Endodermal cell (in vitro differentiated cells): ENCODE measurements around the gene GNAL. TPM values are rescaled to one million over a fixed set of nuclear protein-coding genes. Genes with fewer than 3 reads are reported as not detected.

Experiments
- DNase-seq: peaks from one replicate; pipeline ENCODE4 v3.0.0-alpha.2; 2017
- H3K27ac ChIP-seq: 2 replicates; pipeline ENCODE4 v1.5.1; 2013; ENCODE audit warnings: mild to moderate bottlenecking, low read depth, low read length, moderate library complexity
- H3K27me3 ChIP-seq: 2 replicates; pipeline ENCODE4 v1.6.1; 2013; ENCODE audit warnings: mild to moderate bottlenecking, low read length, moderate library complexity; ENCODE audit not compliant: insufficient read depth, control insufficient read depth, poor library complexity, severe bottlenecking
- H3K36me3 ChIP-seq: 2 replicates; pipeline ENCODE4 v1.7.0; 2013; ENCODE audit warnings: mild to moderate bottlenecking, low read length, moderate library complexity; ENCODE audit not compliant: control insufficient read depth, insufficient read depth
- H3K4me1 ChIP-seq: one replicate; pipeline ENCODE4 v1.7.0; 2013; ENCODE audit warnings: low read length; ENCODE audit not compliant: control insufficient read depth, insufficient read depth
- H3K4me3 ChIP-seq: 2 replicates; pipeline ENCODE4 v1.5.1; 2013; ENCODE audit warnings: mild to moderate bottlenecking, low read length, moderate library complexity
- H3K9ac ChIP-seq: 2 replicates; pipeline ENCODE4 v1.6.1; 2013; ENCODE audit warnings: mild to moderate bottlenecking, low read length, moderate library complexity; ENCODE audit not compliant: poor library complexity, severe bottlenecking; ENCODE audit errors: extremely low read depth
- H3K9me3 ChIP-seq: 2 replicates; pipeline ENCODE4 v1.6.1; 2013; ENCODE audit warnings: mild to moderate bottlenecking, low read length, moderate library complexity; ENCODE audit not compliant: control insufficient read depth
- H3K27ac Mint-ChIP-seq: 2 replicates; pipeline ENCODE4 v1.8.0; 2020; ENCODE audit warnings: mixed read lengths
- H3K27me3 Mint-ChIP-seq: 2 replicates; pipeline ENCODE4 v1.8.0; 2021; ENCODE audit warnings: mild to moderate bottlenecking, mixed read lengths; ENCODE audit not compliant: insufficient read depth
- H3K36me3 Mint-ChIP-seq: 2 replicates; pipeline ENCODE4 v1.8.0; 2020; ENCODE audit warnings: low read depth, mixed read lengths
- H3K4me1 Mint-ChIP-seq: 2 replicates; pipeline ENCODE4 v1.8.0; 2020; ENCODE audit warnings: mixed read lengths
- H3K4me3 Mint-ChIP-seq: 2 replicates; pipeline ENCODE4 v1.8.0; 2020; ENCODE audit warnings: mild to moderate bottlenecking, moderate library complexity, mixed read lengths
- H3K9me3 Mint-ChIP-seq: 2 replicates; pipeline ENCODE4 v1.8.0; 2020; ENCODE audit warnings: mild to moderate bottlenecking, mixed read lengths
- CTCF ChIP-seq: fragments of 200-600 bp; sonication (generic); conservative IDR thresholded peaks from 2 replicates; pipeline ENCODE4 v1.5.0; 2021; ENCODE audit warnings: antibody characterized with exemption, mild to moderate bottlenecking
- WGBS, 2 experiments: methylation state at CpG; one replicate each; pipeline versions ENCODE4 v1.1.5 to v1.1.7; 2013; ENCODE audit warnings: missing lambda C conversion rate in 2 of 2, mixed read lengths in 1 of 2; ENCODE audit not compliant: insufficient coverage in 1 of 2, insufficient read length in 1 of 2; 5-methylcytosine and 5-hydroxymethylcytosine counted together
- total RNA-seq, 2 donors: library from RNA; stranded (reverse); fragmentation: NEBNext Ultra II Directional in 1 of 2; extraction: Animal tissue kit (Norgen Biotek cat#: 25700) in 1 of 2; gene quantifications; 2 replicates in 1 of 2; 3 replicates in 1 of 2; pipeline ENCODE4 v1.2.1, GENCODE V29; 2021

Gene GNAL
- total RNA-seq, 2 donors from 2014 or later, result 37.9 to 58.2 TPM

GRCh38 chr18:11658019-11658418 is 31.0 kb upstream of the GNAL start:
- peaks cover 13% of the 10 kb centered on the region for H3K27me3 ChIP-seq
- no peak overlapping the region for H3K9ac ChIP-seq
- Mint-ChIP-seq H3K9me3 (no peaks in the 10 kb centered on the region), H3K36me3 (no peaks in the 10 kb centered on the region), H3K27ac (no peak overlapping the region), H3K4me1 (peaks cover 12% of the 10 kb centered on the region), H3K4me3 (no peak overlapping the region), H3K27me3 (peaks cover 25% of the 10 kb centered on the region)
- no peaks in the 10 kb centered on the region for H3K4me1 ChIP-seq
- H3K27ac ChIP-seq, result no peak overlapping the region
- 93 to 95% methylated on average over 5 of the region's 5 CpGs for WGBS, 2 experiments
- DNase-seq, result peak; percentile 20
- no peaks in the 10 kb centered on the region for H3K9me3 ChIP-seq
- TF ChIP-seq CTCF, result no peak
- no peak overlapping the region for H3K4me3 ChIP-seq
- H3K36me3 ChIP-seq, result no peaks in the 10 kb centered on the region

GRCh38 chr18:11658989-11659388 is 30.1 kb upstream of the GNAL start:
- Mint-ChIP-seq H3K4me3 (no peak overlapping the region), H3K36me3 (no peaks in the 10 kb centered on the region), H3K9me3 (no peaks in the 10 kb centered on the region), H3K4me1 (peaks cover 12% of the 10 kb centered on the region), H3K27ac (no peak overlapping the region), H3K27me3 (peaks cover 19% of the 10 kb centered on the region)
- Histone ChIP-seq H3K36me3 (no peaks in the 10 kb centered on the region), H3K4me1 (no peaks in the 10 kb centered on the region), H3K9me3 (no peaks in the 10 kb centered on the region), H3K9ac (no peak overlapping the region), H3K4me3 (no peak overlapping the region), H3K27me3 (peaks cover 12% of the 10 kb centered on the region), H3K27ac (no peak overlapping the region)
- WGBS, 2 experiments, result 91 to 93% methylated on average over 6 of the region's 6 CpGs
- no peak for TF ChIP-seq CTCF
- no peak for DNase-seq

DNA sequence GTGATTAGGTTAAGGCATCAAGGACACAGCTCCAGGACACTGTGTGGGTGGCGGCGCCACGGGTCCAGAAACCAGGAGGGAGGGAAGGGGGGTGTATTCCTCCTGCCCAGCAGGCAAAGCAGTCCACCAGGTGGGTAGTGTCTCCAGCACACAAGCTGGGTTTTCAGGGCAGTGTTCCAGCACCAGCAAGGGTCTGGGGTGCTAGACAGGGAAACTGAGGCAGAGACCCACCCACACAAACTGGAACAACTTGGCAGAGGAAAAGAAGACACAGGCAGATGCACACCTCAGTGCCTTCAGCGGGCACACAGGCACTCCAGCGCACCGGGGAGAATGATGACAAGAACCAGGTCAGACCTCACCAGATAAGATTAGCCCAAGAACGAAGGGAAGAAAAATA is 28.4 kb upstream of the GNAL start:
- 95 to 100% methylated on average over 3 to 7 of the region's 7 CpGs for WGBS, 2 experiments
- H3K27me3 ChIP-seq, result no peaks in the 10 kb centered on the region
- Mint-ChIP-seq H3K9me3 (no peaks in the 10 kb centered on the region), H3K27ac (no peak overlapping the region), H3K4me3 (no peak overlapping the region), H3K27me3 (peaks cover 6% of the 10 kb centered on the region), H3K36me3 (no peaks in the 10 kb centered on the region), H3K4me1 (peaks cover 6% of the 10 kb centered on the region)
- H3K9me3 ChIP-seq, result no peaks in the 10 kb centered on the region
- H3K27ac ChIP-seq, result no peak overlapping the region
- H3K4me3 ChIP-seq, result no peak overlapping the region
- no peak for TF ChIP-seq CTCF
- peak; percentile 26 for DNase-seq
- H3K36me3 ChIP-seq, result no peaks in the 10 kb centered on the region
- H3K9ac ChIP-seq, result no peak overlapping the region
- H3K4me1 ChIP-seq, result no peaks in the 10 kb centered on the region
